A673 (cell line): ENCODE measurements around the gene RORB.

Source experiments
- CTCF ChIP-seq: fragments of 300-800, 200-600 bp; sonication (generic); conservative IDR thresholded peaks from 2 replicates; pipeline ENCODE4 v1.5.1; 2017; ENCODE audit warnings: low read depth, mild to moderate bottlenecking, antibody characterized with exemption, low read length, moderate library complexity, mixed read lengths
- EZH2 ChIP-seq: fragments of 200-600 bp; sonication (generic); IDR thresholded peaks from 2 replicates; pipeline ENCODE4 v1.6.1; 2017; ENCODE audit warnings: borderline replicate concordance, low read depth, mild to moderate bottlenecking, mixed read lengths, antibody characterized with exemption, low read length; ENCODE audit not compliant: poor library complexity, severe bottlenecking

DNA sequence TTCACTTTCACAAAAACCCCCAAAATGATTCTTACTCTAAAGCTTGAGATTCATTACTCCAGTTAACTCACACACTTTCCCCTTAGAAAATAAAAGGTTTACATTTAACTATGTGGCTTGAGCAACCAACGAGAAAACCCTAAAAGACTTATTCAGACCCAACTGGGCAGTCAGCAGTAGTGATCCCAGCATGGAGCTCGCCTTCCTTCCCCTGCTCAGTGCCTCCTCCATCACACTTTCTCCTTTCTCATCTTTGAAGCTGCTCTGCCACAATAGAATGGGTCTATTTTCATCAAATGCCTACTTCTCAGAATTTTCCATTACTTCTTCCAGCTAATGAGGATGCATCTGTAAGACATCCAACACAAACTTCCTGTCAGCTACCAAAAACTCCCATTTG, 29.1 kb downstream of the RORB start:
- TF ChIP-seq CTCF (no peak), EZH2 (no peak)
